Keratinocyte (primary cell): Measurements from ENCODE around the gene PRKAR2A. TPM values are rescaled to one million over a fixed set of nuclear protein-coding genes. Genes with fewer than 3 reads are reported as not detected.

Source experiments
- DNase-seq: peaks from one replicate; pipeline ENCODE4 v3.0.0-alpha.2; 2011; ENCODE audit warnings: low read depth, missing footprints, low spot score
- FAIRE-seq: peaks from 2 replicates; lab custom pipeline; 2011; peaks lifted over from hg19 to GRCh38; lab: Jason Lieb, UNC
- H2AFZ ChIP-seq: 2 replicates; pipeline ENCODE4 v1.6.0; 2012; ENCODE audit warnings: low read length, control low read depth, inconsistent platforms; ENCODE audit not compliant: control insufficient read depth
- H3K27ac ChIP-seq: 2 replicates; pipeline ENCODE4 v1.5.1; 2011; ENCODE audit warnings: low read length; ENCODE audit not compliant: control insufficient read depth, insufficient read depth
- H3K27me3 ChIP-seq: 3 replicates; pipeline ENCODE4 v1.6.0; 2011; ENCODE audit warnings: low read length; ENCODE audit not compliant: control insufficient read depth, insufficient read depth; ENCODE audit errors: extremely low read depth
- H3K36me3 ChIP-seq, 2 experiments: 2 replicates in 1 of 2; 3 replicates in 1 of 2; pipeline ENCODE4 v1.5.1; 2011; ENCODE audit warnings: low read length in 2 of 2, mild to moderate bottlenecking in 1 of 2; ENCODE audit not compliant: control insufficient read depth in 2 of 2, insufficient read depth in 2 of 2; ENCODE audit errors: extremely low read depth in 1 of 2
- H3K4me1 ChIP-seq: 3 replicates; pipeline ENCODE4 v1.5.1; 2011; ENCODE audit warnings: low read length; ENCODE audit not compliant: control insufficient read depth, insufficient read depth; ENCODE audit errors: extremely low read depth
- H3K4me2 ChIP-seq: 3 replicates; pipeline ENCODE4 v1.6.0; 2011; ENCODE audit warnings: low read depth, low read length; ENCODE audit not compliant: control insufficient read depth, insufficient read depth; ENCODE audit errors: extremely low read depth
- H3K4me3 ChIP-seq, 3 experiments: fragments of 200-600 bp in 1 of 3; sonication (generic) in 1 of 3; 2 replicates in 2 of 3; 3 replicates in 1 of 3; pipeline ENCODE4 v1.5.1; 2011 to 2016; ENCODE audit warnings: low read length in 3 of 3, mild to moderate bottlenecking in 3 of 3, control low read depth in 2 of 3, inconsistent platforms in 1 of 3, low read depth in 1 of 3, mixed read lengths in 1 of 3, mixed run types in 1 of 3, moderate library complexity in 1 of 3; ENCODE audit not compliant: control insufficient read depth in 2 of 3, insufficient read depth in 2 of 3; ENCODE audit errors: extremely low read depth in 1 of 3
- H3K79me2 ChIP-seq: 2 replicates; pipeline ENCODE4 v1.6.0; 2012; ENCODE audit warnings: low read length; ENCODE audit not compliant: control insufficient read depth, insufficient read depth
- H3K9ac ChIP-seq: 3 replicates; pipeline ENCODE4 v1.6.0; 2011; ENCODE audit warnings: low read length; ENCODE audit not compliant: control insufficient read depth, insufficient read depth; ENCODE audit errors: extremely low read depth
- H3K9me1 ChIP-seq: 3 replicates; pipeline ENCODE4 v1.6.0; 2011; ENCODE audit warnings: low read length; ENCODE audit not compliant: control insufficient read depth, insufficient read depth; ENCODE audit errors: extremely low read depth
- H3K9me3 ChIP-seq: 2 replicates; pipeline ENCODE4 v1.5.1; 2012; ENCODE audit warnings: low read depth, low read length; ENCODE audit not compliant: control insufficient read depth
- H4K20me1 ChIP-seq: 3 replicates; pipeline ENCODE4 v1.6.0; 2011; ENCODE audit warnings: low read length; ENCODE audit not compliant: control insufficient read depth, insufficient read depth; ENCODE audit errors: extremely low read depth
- EZH2 ChIP-seq: IDR thresholded peaks from one replicate; pipeline ENCODE4 v1.6.1; 2012; ENCODE audit warnings: inconsistent platforms, mild to moderate bottlenecking, low read length, moderate library complexity
- dilution Hi-C: fragments of 300-500 bp; cut with MboI; formaldehyde crosslinking; loops from one replicate; pipeline ENCODE4 v1.7.0; 2020; ENCODE audit warnings: low sequenced_read_pairs; ENCODE audit not compliant: extremely low pct_ligation_motif_present
- polyA plus RNA-seq, 5 experiments: library from polyadenylated mRNA; depleted of rRNA in 3 of 5; stranded (reverse) in 3 of 5; stranded (forward) in 1 of 5; unstranded in 1 of 5; fragments of >200 nt; gene quantifications; 1 replicate in 1 of 5; 2 replicates in 3 of 5; 3 replicates in 1 of 5; pipeline versions ENCODE4 v1.2.1 to v1.2.3, GENCODE V29; 2011 to 2012; ENCODE audit warnings: missing spikeins in 2 of 5, low read depth in 1 of 5, low replicate concordance in 1 of 5
- TF ChIP-seq, protein P1 (sequence below), 3 experiments: IDR thresholded peaks in 1 of 3; conservative IDR thresholded peaks in 1 of 3; optimal IDR thresholded peaks in 1 of 3; 2 replicates in 2 of 3; 3 replicates in 1 of 3; pipeline versions ENCODE3 to v1.5.1; 2011; ENCODE audit warnings: low read length in 3 of 3, mild to moderate bottlenecking in 3 of 3, moderate library complexity in 2 of 3, control low read depth in 1 of 3, inconsistent platforms in 1 of 3; ENCODE audit not compliant: insufficient read depth in 2 of 3; ENCODE audit errors: extremely low read depth in 1 of 3

Gene PRKAR2A
- polyA plus RNA-seq, 1 donor (not counting 4 experiments of a cell fraction or from before 2014, with no cell fraction given) = 23.2 TPM

- H3K4me1 ChIP-seq = no peaks in the 10 kb centered on the region
- no peak overlapping the region for H3K4me3 ChIP-seq
- dilution Hi-C loops = no loop called here
- peaks cover 43% of the 10 kb centered on the region for H3K79me2 ChIP-seq
- no peaks in the 10 kb centered on the region for H3K9me3 ChIP-seq
- no peaks in the 10 kb centered on the region for H3K9me1 ChIP-seq
- no peak overlapping the region for H3K9ac ChIP-seq
- H4K20me1 ChIP-seq = no peaks in the 10 kb centered on the region
- no peaks in the 10 kb centered on the region for H3K36me3 ChIP-seq
- no peak for DNase-seq
- H3K4me2 ChIP-seq = no peak overlapping the region
- no peaks in the 10 kb centered on the region for H3K27me3 ChIP-seq
- no peak for FAIRE-seq
- H3K27ac ChIP-seq = no peak overlapping the region
- no peak overlapping the region for H2AFZ ChIP-seq
- TF ChIP-seq, protein P1, sequence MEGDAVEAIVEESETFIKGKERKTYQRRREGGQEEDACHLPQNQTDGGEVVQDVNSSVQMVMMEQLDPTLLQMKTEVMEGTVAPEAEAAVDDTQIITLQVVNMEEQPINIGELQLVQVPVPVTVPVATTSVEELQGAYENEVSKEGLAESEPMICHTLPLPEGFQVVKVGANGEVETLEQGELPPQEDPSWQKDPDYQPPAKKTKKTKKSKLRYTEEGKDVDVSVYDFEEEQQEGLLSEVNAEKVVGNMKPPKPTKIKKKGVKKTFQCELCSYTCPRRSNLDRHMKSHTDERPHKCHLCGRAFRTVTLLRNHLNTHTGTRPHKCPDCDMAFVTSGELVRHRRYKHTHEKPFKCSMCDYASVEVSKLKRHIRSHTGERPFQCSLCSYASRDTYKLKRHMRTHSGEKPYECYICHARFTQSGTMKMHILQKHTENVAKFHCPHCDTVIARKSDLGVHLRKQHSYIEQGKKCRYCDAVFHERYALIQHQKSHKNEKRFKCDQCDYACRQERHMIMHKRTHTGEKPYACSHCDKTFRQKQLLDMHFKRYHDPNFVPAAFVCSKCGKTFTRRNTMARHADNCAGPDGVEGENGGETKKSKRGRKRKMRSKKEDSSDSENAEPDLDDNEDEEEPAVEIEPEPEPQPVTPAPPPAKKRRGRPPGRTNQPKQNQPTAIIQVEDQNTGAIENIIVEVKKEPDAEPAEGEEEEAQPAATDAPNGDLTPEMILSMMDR (optimal IDR thresholded peaks at IDR 0.05 in 1 of 3, IDR thresholded peaks at IDR 0.05 in 1 of 3, conservative IDR thresholded peaks at IDR 0.05 in 1 of 3; ENCODE audit: extremely low read depth in 1 of 3, insufficient read depth in 2 of 3, low read length in 3 of 3) = no peak
- no peak for TF ChIP-seq EZH2
These were observed 11.9 kb downstream of the PRKAR2A start for GRCh38 chr3:48835650-48836366.

DNA sequence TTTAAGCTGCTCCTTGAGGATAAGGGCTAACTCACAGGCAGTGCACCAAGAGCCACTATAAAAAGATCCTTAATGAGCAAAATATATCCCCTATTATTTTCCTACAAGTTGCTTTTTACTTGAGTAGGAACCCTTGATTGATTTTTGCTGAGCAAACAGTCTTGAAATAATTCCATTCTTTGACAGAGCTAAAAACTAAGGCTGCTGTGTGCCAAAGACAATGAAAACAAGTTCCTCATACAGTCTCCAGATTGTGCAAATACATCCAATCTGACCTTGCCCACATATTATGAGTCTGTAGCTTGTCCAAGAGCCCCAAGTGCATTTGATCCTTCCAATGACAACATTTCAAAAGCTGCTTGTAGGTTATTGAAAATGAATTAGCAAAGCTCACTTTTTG is 15.0 kb downstream of the PRKAR2A start:
- no peak for TF ChIP-seq EZH2
- TF ChIP-seq, protein P1 (optimal IDR thresholded peaks at IDR 0.05 in 1 of 3, IDR thresholded peaks at IDR 0.05 in 1 of 3, conservative IDR thresholded peaks at IDR 0.05 in 1 of 3; ENCODE audit: extremely low read depth in 1 of 3, insufficient read depth in 2 of 3, low read length in 3 of 3) = no peak
- Histone ChIP-seq H3K27me3 (no peaks in the 10 kb centered on the region), H2AFZ (no peak overlapping the region), H3K9me3 (no peaks in the 10 kb centered on the region), H3K4me1 (no peaks in the 10 kb centered on the region), H3K27ac (no peak overlapping the region), H3K4me2 (no peak overlapping the region), H3K36me3 (no peaks in the 10 kb centered on the region), H3K79me2 (peaks cover 45% of the 10 kb centered on the region), H3K4me3 (no peak overlapping the region), H3K9ac (no peak overlapping the region), H4K20me1 (no peaks in the 10 kb centered on the region), H3K9me1 (no peaks in the 10 kb centered on the region)
- FAIRE-seq (no peak), DNase-seq (no peak)
- dilution Hi-C loops = no loop called here
